ENCODE data around the gene OSM. TPM values are rescaled to one million over a fixed set of nuclear protein-coding genes. Genes with fewer than 3 reads are reported as not detected.
A peak's percentile ranks its signal among the peaks of the same experiment; 100 is the strongest.

Gene OSM
- total RNA-seq, 1 experiment from 2014 or later: not detected

DNA sequence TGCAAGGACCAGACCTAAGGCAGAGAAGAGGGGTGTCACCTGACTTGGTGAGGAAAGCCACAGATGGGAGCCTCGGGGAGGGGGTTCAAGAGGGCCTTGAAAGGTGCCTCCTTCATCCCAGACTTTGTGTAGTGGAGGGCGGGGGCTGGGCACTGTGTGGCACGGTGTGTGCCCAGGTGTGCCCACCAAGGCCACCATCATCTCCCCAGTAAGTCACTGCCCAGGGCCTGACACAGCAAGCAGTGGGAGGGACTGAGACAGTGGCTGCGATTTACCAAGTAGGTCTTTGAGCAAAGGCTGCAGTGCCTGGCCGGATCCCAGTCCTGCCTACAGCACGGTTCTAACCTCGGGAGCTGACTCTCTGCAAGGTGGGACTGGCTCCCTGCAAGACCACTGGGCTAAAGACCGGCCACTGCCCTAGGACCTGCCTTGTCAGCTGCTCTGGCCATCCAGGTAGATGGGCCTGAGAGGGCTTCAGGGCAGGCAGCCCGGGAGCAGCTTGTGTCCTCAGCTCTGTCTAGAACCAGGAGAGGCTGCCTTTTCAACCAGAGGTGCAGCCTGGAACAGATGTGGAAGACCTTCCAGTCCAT is 1.4 kb downstream of the OSM start:
- no peak for DNase-seq (ENCODE audit: low read depth)

GRCh38 chr22:30263883-30264282 is 2.8 kb downstream of the OSM start:
- DNase-seq (ENCODE audit: low read depth): no peak

DNA sequence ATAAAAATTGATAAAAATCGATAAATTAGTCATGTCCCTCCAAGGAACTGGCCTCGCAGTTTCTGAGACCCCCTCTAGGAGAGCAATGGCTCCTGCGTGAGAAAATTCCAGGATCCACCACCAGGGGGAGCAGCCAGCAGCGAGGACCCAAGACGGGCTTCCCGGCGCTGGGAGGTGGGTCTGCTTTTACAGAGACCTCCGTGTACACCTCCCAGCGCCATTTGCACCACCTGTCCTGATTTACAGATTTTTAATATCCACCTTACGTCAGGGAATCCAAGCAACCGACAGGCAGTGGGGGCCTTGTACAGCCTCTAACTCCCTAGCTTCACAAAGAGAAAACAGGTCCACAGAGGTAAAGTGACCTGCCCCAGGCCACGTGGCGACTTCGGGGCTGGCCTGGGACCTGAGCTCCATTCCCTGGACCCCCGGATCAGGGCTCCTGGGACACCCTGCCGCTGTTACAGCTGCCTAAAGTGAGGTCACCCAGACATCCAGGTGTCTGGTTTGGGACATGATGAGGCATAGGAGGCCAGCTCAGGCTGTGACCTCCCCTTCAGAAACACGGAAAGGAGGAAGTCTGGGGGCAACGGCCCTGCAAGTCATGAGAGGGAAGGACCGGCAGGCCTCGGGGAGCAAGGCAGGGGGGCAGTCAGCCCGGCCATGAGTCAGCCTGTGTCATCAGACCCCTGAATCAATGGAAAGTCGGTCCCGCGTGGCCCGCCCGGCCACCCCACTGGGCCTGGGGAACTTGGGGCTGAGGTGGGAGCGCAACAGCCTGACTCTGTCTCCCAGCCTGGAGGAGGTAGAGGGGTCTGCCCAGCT is 3.5 kb downstream of the OSM start:
- DNase-seq (ENCODE audit: low read depth): no peak

- DNase-seq (ENCODE audit: low read depth): no peak
Measured at GRCh38 chr22:30262112-30262511, 4.5 kb downstream of the OSM start.

- DNase-seq (ENCODE audit: low read depth): peak; percentile 44
Measured at GRCh38 chr22:30261134-30261533, 5.5 kb downstream of the OSM start.

DNA sequence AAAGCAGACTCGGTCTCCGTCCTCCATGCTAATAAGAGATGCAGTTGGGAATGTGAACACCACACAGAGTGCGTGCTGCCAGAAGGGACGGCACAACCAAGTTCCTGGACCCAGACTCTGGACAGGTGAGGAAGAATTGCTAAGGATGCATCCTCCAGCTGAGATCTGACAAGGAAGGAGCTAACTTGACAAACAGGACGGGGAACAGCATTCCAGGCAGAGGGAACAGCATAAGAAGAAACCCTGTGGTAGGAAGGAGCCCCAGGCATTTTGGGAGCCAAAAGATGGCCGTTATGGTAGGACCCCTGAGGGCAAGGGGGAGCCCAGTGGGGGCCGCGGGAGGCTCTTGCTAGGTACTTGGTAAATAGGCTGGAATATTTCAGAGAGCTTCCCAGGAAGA is 6.0 kb downstream of the OSM start:
- no peak for DNase-seq (ENCODE audit: low read depth)

- DNase-seq (ENCODE audit: low read depth): no peak
Measured at GRCh38 chr22:30260276-30260675, 6.4 kb downstream of the OSM start.

- DNase-seq (ENCODE audit: low read depth): no peak
Measured at GRCh38 chr22:30254314-30254713, 12.3 kb downstream of the OSM start.

DNA sequence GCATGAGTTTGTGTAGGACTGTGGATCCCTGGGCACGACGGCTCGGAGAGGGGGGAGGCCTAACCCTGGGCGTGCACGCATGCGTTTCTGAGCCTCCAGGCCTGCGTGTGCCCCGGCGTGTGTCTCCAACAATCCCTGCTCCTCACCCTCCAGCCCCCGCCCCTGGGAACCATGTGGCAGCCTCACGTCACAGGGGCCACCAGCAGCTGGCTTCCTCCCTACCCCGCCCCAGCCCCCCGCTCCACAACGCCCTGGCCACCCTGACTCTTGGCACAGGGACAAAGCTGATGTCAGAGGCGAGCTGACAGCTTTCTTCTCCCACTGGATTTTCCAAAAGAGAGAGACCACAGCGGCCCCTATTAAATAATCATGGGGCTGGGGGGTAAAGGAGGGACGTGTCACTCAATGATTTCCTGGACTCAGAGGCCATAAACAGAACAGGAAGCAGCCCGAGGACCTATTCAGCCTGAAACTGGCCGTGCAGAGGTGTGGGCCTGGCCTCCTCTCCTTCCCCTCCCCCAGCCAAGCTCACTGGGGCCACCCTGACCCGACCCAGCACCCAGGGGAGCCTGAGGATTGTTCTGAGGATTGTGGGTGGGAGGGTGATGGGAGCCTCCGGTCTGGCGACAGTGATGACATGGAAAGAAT is 13.3 kb downstream of the OSM start:
- DNase-seq (ENCODE audit: low read depth): no peak

DNA sequence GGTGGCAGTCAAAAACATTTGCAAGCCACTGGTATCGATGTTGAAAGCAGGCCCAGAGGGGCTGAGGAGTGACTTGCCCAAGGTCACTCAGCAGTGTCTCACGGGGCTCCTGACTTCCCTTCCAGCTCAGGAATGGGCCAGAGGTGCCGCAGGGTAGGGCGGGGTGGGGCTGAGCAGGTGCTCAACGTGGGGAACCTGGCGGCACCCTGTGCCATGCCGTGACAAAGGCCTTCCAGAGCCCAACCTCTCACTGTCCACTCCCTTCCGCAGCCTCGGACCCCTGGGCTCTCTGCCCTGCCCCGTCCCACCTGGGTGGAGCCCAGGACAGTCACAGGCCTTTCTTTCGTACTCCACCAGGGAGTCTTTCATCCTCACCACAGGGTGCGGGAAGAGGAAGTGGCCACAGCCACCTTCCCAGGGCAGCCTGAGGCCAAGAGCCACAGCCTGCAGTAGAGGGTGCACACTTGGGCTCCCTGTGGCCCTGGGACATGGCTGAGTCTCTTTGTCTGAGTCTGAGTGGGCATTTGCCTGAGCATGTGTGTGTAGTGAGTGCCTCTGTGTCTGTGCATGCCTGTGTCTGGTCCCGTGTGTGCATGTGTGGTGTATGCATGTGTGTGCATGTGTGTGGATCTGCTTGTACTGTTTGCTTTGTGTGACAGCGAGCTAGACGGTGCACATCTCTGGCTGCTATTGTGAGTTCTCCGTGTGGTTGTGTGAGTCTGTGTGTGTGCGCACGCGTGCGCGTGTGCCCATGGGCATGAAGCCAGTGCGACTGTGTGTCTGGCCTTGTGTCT is 14.0 kb downstream of the OSM start:
- no peak for DNase-seq (ENCODE audit: low read depth)

GRCh38 chr22:30251711-30252110 is 14.9 kb downstream of the OSM start:
- peak; percentile 45 for DNase-seq (ENCODE audit: low read depth)

- DNase-seq (ENCODE audit: low read depth): peak; percentile 70
Measured at GRCh38 chr22:30250661-30251267, 15.9 kb downstream of the OSM start.

DNA sequence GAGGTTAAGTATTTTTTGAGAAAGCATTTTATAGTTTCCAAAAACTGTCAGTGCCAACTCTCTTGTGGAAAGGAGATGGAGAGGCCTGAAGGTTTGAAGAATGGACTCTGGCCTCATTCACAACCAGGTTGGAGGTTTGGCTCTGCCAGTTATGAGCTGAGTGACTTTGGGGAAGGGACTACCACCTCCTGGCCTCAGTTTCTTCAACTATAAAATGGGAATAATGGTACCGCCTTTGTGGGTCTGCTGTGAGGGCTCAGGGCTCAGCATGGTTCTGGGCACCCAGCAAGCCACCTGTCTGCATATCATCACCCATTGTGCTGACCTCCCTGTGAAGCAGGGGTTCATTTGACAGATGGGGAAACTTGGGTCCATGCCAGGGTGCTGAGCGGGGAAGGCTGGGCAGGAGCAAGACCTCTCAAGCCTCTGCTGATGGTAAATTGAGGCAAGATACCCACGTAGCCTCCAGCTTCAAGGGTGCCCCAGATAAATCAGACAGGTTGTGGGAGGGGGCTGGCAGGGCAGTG is 16.5 kb downstream of the OSM start:
- DNase-seq (ENCODE audit: low read depth): peak; percentile 37

GRCh38 chr22:30249049-30250038 is 17.3 kb downstream of the OSM start:
- DNase-seq (ENCODE audit: low read depth): no peak

GRCh38 chr22:30248484-30248883 is 18.2 kb downstream of the OSM start:
- no peak for DNase-seq (ENCODE audit: low read depth)

GRCh38 chr22:30247974-30248373 is 18.7 kb downstream of the OSM start:
- DNase-seq (ENCODE audit: low read depth): no peak

DNA sequence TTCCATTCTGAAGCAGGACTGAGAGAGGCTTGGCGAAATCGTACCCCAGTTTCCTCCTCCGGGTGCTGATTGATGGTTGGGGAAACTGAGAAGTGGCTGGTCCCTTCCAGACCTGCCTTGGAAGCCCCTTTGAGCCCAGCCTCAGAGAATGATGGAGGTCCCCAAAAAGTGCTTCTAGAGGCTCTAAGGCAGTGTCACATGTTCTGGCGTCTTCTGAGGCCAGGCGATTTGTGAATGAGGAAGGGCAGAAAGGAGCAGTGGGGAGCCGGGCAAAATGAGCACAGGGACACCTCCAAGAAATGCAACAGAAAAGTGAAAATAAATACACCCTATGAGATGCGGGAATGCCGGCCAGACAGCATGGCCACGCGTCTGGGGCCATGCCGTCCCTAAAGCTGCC is 19.1 kb downstream of the OSM start:
- DNase-seq (ENCODE audit: low read depth): no peak

DNA sequence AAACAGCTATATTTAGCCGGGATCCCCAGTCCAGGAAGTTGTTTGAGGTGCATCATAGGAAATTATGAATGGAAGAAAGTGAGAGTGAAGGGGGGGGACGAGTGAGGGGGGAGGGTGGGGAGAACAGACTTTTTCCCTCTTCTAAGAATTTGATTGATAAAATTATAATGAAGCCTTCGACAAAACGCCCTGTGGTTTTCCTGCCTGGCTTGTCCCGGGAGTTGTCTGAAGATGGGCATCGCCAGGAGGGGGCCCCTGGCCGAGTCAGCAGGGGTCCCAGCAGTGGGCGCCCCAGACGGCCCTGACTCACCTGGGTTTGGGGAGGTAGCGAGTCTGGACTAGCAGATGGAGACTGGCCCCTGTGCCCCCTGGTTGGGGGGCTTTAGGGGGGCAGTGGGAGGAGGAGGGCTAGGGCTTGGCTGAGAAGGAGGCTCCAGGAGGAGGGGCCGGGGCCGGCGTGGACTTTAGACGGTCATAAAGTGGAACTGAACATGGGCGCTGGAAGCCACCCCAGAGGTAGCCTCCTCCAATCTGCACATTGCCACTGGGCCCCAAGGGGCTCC is 19.8 kb downstream of the OSM start:
- DNase-seq (ENCODE audit: low read depth): no peak

DNA sequence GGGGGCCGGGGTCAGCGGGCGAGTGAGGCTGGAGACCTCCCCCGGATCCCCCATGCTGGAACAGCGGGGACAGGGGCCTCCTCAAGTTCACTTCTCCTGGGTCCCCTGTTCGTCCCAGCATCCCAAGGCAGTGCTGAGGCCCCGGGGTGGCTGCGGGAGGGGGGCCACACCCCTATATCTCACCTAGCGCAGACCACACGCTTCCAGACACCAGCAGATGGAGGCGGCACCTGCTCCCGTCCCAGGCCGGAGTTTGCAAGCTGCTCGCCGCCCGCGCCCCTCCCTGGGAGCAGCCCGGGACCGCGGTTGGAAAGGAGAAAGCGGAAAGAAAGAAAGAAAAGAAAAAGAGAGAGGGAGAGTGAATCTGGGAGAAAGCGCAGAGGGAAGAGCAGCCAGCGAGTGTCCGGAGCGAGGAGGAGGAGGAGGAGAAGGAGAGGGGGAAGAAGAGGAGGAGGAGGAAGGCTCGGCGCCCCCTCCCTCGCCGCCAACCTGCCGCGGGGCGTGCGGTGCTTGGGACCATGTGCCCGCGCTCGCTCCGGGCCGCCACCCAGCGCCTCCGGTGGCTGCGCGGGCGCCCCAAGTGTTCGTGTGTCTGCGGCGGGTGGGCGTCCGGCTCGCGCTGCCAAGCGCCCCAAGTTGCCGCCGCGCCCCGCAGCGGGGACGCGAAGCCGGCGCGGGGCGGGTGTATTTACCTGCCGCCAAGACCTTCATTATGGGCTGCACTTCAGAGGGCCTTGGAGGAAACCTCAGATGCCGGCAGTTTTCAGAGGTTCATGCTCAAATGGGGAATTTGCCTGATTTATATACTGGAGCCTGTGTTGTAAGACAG is 20.5 kb downstream of the OSM start, which contains the start of gene LIF:
LIF (minus strand) TSS at position 775 of the 829 bp plus-strand sequence; CDS start at position 711, 64 bp downstream.
- peak; percentile 79 for DNase-seq (ENCODE audit: low read depth)

All from LHCN-M2 (cell line).